ENCODE measurements around the gene GIMAP6.

DNA sequence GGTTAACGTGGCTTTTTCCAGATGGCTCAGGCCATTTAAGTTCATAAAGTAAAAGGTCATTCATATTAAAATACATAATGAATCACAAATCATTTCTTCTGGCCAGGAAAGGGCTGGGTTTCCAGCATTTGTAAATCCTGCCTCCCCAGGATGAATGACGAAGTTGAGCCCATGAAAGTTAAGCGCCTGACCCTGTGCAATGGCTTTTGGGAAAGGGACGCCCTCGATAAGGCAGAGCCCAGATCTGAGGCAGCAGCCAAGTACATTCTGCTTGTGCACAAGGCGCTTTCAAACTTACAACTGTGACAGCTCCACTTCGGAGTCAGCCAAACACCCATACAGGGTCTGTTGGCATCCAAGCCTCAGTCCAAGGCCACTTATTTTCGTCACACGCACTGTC, 2.8 kb downstream of the GIMAP6 start:
- TF ChIP-seq JUNB (CRISPR knock-in tag; IDR thresholded peaks at IDR 0.05; ENCODE audit: borderline replicate concordance) (no peak), TP53 (CRISPR knock-in tag; conservative IDR thresholded peaks at IDR 0.05) (no peak), MAFK (conservative IDR thresholded peaks at IDR 0.05 in 1 of 2, IDR thresholded peaks at IDR 0.05 in 1 of 2; ENCODE audit: low read length in 2 of 2) (no peak), POLR2A (IDR thresholded peaks at IDR 0.05; ENCODE audit: insufficient read depth in 1 of 2, low read depth in 2 of 2, low read length in 2 of 2) (no peak)
- TF ChIP-seq, protein P1, sequence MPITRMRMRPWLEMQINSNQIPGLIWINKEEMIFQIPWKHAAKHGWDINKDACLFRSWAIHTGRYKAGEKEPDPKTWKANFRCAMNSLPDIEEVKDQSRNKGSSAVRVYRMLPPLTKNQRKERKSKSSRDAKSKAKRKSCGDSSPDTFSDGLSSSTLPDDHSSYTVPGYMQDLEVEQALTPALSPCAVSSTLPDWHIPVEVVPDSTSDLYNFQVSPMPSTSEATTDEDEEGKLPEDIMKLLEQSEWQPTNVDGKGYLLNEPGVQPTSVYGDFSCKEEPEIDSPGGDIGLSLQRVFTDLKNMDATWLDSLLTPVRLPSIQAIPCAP (CRISPR knock-in tag; IDR thresholded peaks at IDR 0.05; ENCODE audit: low read depth), result no peak
- TF ChIP-seq, protein P2, sequence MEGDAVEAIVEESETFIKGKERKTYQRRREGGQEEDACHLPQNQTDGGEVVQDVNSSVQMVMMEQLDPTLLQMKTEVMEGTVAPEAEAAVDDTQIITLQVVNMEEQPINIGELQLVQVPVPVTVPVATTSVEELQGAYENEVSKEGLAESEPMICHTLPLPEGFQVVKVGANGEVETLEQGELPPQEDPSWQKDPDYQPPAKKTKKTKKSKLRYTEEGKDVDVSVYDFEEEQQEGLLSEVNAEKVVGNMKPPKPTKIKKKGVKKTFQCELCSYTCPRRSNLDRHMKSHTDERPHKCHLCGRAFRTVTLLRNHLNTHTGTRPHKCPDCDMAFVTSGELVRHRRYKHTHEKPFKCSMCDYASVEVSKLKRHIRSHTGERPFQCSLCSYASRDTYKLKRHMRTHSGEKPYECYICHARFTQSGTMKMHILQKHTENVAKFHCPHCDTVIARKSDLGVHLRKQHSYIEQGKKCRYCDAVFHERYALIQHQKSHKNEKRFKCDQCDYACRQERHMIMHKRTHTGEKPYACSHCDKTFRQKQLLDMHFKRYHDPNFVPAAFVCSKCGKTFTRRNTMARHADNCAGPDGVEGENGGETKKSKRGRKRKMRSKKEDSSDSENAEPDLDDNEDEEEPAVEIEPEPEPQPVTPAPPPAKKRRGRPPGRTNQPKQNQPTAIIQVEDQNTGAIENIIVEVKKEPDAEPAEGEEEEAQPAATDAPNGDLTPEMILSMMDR (CRISPR knock-in tag; IDR thresholded peaks at IDR 0.05), result no peak
- TF ChIP-seq, protein P3, sequence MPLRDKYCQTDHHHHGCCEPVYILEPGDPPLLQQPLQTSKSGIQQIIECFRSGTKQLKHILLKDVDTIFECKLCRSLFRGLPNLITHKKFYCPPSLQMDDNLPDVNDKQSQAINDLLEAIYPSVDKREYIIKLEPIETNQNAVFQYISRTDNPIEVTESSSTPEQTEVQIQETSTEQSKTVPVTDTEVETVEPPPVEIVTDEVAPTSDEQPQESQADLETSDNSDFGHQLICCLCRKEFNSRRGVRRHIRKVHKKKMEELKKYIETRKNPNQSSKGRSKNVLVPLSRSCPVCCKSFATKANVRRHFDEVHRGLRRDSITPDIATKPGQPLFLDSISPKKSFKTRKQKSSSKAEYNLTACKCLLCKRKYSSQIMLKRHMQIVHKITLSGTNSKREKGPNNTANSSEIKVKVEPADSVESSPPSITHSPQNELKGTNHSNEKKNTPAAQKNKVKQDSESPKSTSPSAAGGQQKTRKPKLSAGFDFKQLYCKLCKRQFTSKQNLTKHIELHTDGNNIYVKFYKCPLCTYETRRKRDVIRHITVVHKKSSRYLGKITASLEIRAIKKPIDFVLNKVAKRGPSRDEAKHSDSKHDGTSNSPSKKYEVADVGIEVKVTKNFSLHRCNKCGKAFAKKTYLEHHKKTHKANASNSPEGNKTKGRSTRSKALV (CRISPR knock-in tag; IDR thresholded peaks at IDR 0.05), result no peak
